HEK293 (cell line): ENCODE measurements around the gene ABI3.

Experiments used
- ZBTB20 ChIP-seq: fragments of 450-650 bp; formaldehyde crosslinking; IDR thresholded peaks from 2 replicates; pipeline ENCODE4 v1.5.1; 2016; ENCODE audit warnings: missing biosample characterization, missing genetic modification characterization
- ZBTB21 ChIP-seq: fragments of 450-650 bp; formaldehyde crosslinking; IDR thresholded peaks from 2 replicates; pipeline ENCODE4 v1.5.1; 2017; ENCODE audit warnings: missing biosample characterization, missing genetic modification characterization
- ZNF292 ChIP-seq: fragments of 450-650 bp; formaldehyde crosslinking; IDR thresholded peaks from 2 replicates; pipeline ENCODE4 v1.5.1; 2016; ENCODE audit warnings: low read depth, missing biosample characterization, missing genetic modification characterization, borderline replicate concordance
- ZNF311 ChIP-seq: fragments of 450-650 bp; formaldehyde crosslinking; IDR thresholded peaks from 2 replicates; pipeline ENCODE4 v1.5.1; 2017; ENCODE audit warnings: missing biosample characterization, missing genetic modification characterization, borderline replicate concordance
- TF ChIP-seq, protein P1 (sequence below): fragments of 450-650 bp; formaldehyde crosslinking; IDR thresholded peaks from 2 replicates; pipeline ENCODE4 v1.5.1; 2016; ENCODE audit warnings: missing biosample characterization, missing genetic modification characterization

DNA sequence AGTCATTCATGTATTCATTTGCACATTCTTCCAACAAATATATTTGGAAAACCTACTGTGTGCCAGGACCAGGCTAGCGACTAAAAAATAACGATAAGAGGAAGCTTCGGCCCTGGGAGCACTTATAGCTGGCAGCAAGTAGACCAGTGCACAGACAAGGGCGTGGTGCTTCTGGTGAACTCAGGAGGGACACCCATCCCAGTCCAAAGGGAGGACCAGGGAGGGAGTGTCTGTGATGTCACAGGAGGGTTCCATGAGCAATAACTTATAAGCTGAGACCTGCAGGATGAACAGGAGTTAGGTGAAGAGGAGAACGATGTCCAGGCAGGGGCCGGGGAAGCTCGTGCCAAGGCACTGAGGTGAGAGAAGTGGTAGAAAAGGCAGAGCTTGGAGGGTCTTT is 37.4 kb downstream of the ABI3 start:
- TF ChIP-seq, protein P1, sequence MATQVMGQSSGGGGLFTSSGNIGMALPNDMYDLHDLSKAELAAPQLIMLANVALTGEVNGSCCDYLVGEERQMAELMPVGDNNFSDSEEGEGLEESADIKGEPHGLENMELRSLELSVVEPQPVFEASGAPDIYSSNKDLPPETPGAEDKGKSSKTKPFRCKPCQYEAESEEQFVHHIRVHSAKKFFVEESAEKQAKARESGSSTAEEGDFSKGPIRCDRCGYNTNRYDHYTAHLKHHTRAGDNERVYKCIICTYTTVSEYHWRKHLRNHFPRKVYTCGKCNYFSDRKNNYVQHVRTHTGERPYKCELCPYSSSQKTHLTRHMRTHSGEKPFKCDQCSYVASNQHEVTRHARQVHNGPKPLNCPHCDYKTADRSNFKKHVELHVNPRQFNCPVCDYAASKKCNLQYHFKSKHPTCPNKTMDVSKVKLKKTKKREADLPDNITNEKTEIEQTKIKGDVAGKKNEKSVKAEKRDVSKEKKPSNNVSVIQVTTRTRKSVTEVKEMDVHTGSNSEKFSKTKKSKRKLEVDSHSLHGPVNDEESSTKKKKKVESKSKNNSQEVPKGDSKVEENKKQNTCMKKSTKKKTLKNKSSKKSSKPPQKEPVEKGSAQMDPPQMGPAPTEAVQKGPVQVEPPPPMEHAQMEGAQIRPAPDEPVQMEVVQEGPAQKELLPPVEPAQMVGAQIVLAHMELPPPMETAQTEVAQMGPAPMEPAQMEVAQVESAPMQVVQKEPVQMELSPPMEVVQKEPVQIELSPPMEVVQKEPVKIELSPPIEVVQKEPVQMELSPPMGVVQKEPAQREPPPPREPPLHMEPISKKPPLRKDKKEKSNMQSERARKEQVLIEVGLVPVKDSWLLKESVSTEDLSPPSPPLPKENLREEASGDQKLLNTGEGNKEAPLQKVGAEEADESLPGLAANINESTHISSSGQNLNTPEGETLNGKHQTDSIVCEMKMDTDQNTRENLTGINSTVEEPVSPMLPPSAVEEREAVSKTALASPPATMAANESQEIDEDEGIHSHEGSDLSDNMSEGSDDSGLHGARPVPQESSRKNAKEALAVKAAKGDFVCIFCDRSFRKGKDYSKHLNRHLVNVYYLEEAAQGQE (tag by site-specific recombination) = no peak
- no peak for TF ChIP-seq ZNF311 (tag by site-specific recombination)
- TF ChIP-seq ZBTB21 (tag by site-specific recombination) = no peak
- no peak for TF ChIP-seq ZNF292 (tag by site-specific recombination)
- TF ChIP-seq ZBTB20 (tag by site-specific recombination) = no peak
